KMS-11 (cell line): Measurements from ENCODE around the gene DENND1A.
"Not testable (repeated sequence)": the region's sequence is repeated elsewhere in the genome, so short reads cannot be mapped to it uniquely, and the experiment has no call there.

Experiments
- H2AFZ ChIP-seq: fragments of 200-600 bp; sonication (generic); 2 replicates; pipeline ENCODE4 v1.6.1; 2016; ENCODE audit warnings: antibody characterized with exemption, mixed run types, low read depth
- H3K27ac ChIP-seq: fragments of 200-600 bp; sonication (generic); 2 replicates; pipeline ENCODE4 v1.6.1; 2016; ENCODE audit warnings: mild to moderate bottlenecking, mixed run types
- H3K27me3 ChIP-seq: fragments of 200-600 bp; sonication (generic); 2 replicates; pipeline ENCODE4 v1.6.1; 2017; ENCODE audit warnings: mild to moderate bottlenecking, low read depth, mixed run types, moderate library complexity; ENCODE audit not compliant: insufficient read depth
- H3K36me3 ChIP-seq: fragments of 200-600 bp; sonication (generic); 2 replicates; pipeline ENCODE4 v1.6.1; 2017; ENCODE audit warnings: mild to moderate bottlenecking, mixed run types; ENCODE audit not compliant: insufficient read depth
- H3K4me1 ChIP-seq: fragments of 200-600 bp; sonication (generic); 2 replicates; pipeline ENCODE4 v1.6.1; 2016; ENCODE audit warnings: mild to moderate bottlenecking, low read depth, mixed run types; ENCODE audit not compliant: poor library complexity, severe bottlenecking
- H3K4me2 ChIP-seq: fragments of 200-600 bp; sonication (generic); 2 replicates; pipeline ENCODE4 v1.7.0; 2016; ENCODE audit warnings: mild to moderate bottlenecking, mixed run types
- H3K4me3 ChIP-seq: fragments of 200-600 bp; sonication (generic); IDR thresholded peaks from 2 replicates; pipeline ENCODE4 v1.6.1; 2017; ENCODE audit warnings: low read depth, low read length, mixed read lengths; ENCODE audit not compliant: insufficient read depth
- H3K79me2 ChIP-seq: fragments of 200-600 bp; sonication (generic); 2 replicates; pipeline ENCODE4 v1.6.1; 2016; ENCODE audit warnings: low read depth, mixed run types; ENCODE audit not compliant: insufficient read depth
- H3K9ac ChIP-seq: fragments of 200-600 bp; sonication (generic); 2 replicates; pipeline ENCODE4 v1.6.1; 2016; ENCODE audit warnings: mild to moderate bottlenecking, mixed run types
- H4K20me1 ChIP-seq: fragments of 200-600 bp; sonication (generic); 2 replicates; pipeline ENCODE4 v1.6.1; 2016; ENCODE audit warnings: mild to moderate bottlenecking, mixed run types; ENCODE audit not compliant: insufficient read depth
- CTCF ChIP-seq: fragments of 200-600 bp; sonication (generic); conservative IDR thresholded peaks from 2 replicates; pipeline ENCODE4 v1.6.1; 2017; ENCODE audit warnings: low read depth, mild to moderate bottlenecking, antibody characterized with exemption, low read length, moderate library complexity, mixed read lengths

The DENND1A gene

GRCh38 chr9:123637945-123638634 lies 291.8 kb downstream of the DENND1A start:
- Histone ChIP-seq H3K79me2 (no peaks in the 10 kb centered on the region), H3K4me3 (no peak overlapping the region), H3K4me2 (peak overlapping the region; percentile 96), H3K9ac (peak overlapping the region; percentile 49; the same call in 1 of the 2 replicates), H3K27ac (peak overlapping the region; percentile 64), H3K4me1 (peaks cover 33% of the 10 kb centered on the region), H3K36me3 (no peaks in the 10 kb centered on the region), H2AFZ (peak overlapping the region; percentile 65; the same call in 1 of the 2 replicates), H3K27me3 (no peaks in the 10 kb centered on the region), H4K20me1 (no peaks in the 10 kb centered on the region)
- TF ChIP-seq CTCF: no peak

- Histone ChIP-seq H3K4me1 (peaks cover 33% of the 10 kb centered on the region), H2AFZ (peak overlapping the region; percentile 65; the same call in 1 of the 2 replicates), H3K27ac (peak overlapping the region; percentile 64; the same call in 1 of the 2 replicates), H3K4me3 (no peak overlapping the region), H4K20me1 (no peaks in the 10 kb centered on the region), H3K36me3 (no peaks in the 10 kb centered on the region), H3K27me3 (no peaks in the 10 kb centered on the region), H3K9ac (peak overlapping the region; percentile 49; the same call in 1 of the 2 replicates), H3K79me2 (no peaks in the 10 kb centered on the region), H3K4me2 (peak overlapping the region; percentile 96; the same call in 1 of the 2 replicates)
- no peak for TF ChIP-seq CTCF
These were observed 292.4 kb downstream of the DENND1A start for GRCh38 chr9:123637606-123637944.

GRCh38 chr9:123636805-123637204 lies 293.1 kb downstream of the DENND1A start:
- Histone ChIP-seq H3K4me2 (peak overlapping the region; percentile 96; the same call in 1 of the 2 replicates), H3K4me1 (peaks cover 33% of the 10 kb centered on the region)
- not testable (repeated sequence) for H3K27me3 ChIP-seq, H2AFZ ChIP-seq, H4K20me1 ChIP-seq, H3K4me3 ChIP-seq, H3K9ac ChIP-seq, H3K79me2 ChIP-seq, H3K36me3 ChIP-seq, H3K27ac ChIP-seq

GRCh38 chr9:123631862-123632261 lies 298.1 kb downstream of the DENND1A start:
- H4K20me1 ChIP-seq: no peaks in the 10 kb centered on the region
- H3K9ac ChIP-seq: no peak overlapping the region
- no peaks in the 10 kb centered on the region for H3K36me3 ChIP-seq
- H3K4me2 ChIP-seq: no peak overlapping the region
- no peak overlapping the region for H3K4me3 ChIP-seq
- H3K27ac ChIP-seq: no peak overlapping the region
- no peak overlapping the region for H2AFZ ChIP-seq
- TF ChIP-seq CTCF: no peak
- no peaks in the 10 kb centered on the region for H3K79me2 ChIP-seq
- H3K4me1 ChIP-seq: peaks cover 5% of the 10 kb centered on the region
- H3K27me3 ChIP-seq: no peaks in the 10 kb centered on the region

GRCh38 chr9:123630233-123630632 lies 299.7 kb downstream of the DENND1A start:
- H3K4me1 ChIP-seq: no peaks in the 10 kb centered on the region
- no peak for TF ChIP-seq CTCF
- H3K27me3 ChIP-seq: no peaks in the 10 kb centered on the region
- no peak overlapping the region for H3K4me2 ChIP-seq
- H3K27ac ChIP-seq: no peak overlapping the region
- no peaks in the 10 kb centered on the region for H4K20me1 ChIP-seq
- H3K4me3 ChIP-seq: no peak overlapping the region
- no peaks in the 10 kb centered on the region for H3K36me3 ChIP-seq
- no peak overlapping the region for H2AFZ ChIP-seq
- no peak overlapping the region for H3K9ac ChIP-seq
- no peaks in the 10 kb centered on the region for H3K79me2 ChIP-seq
